Neutrophil (primary cell): ENCODE results near the gene COL7A1.

ENCODE experiments used
- H3K27ac ChIP-seq: fragments of 200-600 bp; sonication (generic); 2 replicates; pipeline ENCODE4 v1.5.1; 2016; ENCODE audit warnings: mild to moderate bottlenecking, moderate library complexity
- H3K27me3 ChIP-seq: fragments of 200-600 bp; sonication (generic); 2 replicates; pipeline ENCODE4 v1.6.0; 2016; ENCODE audit warnings: mild to moderate bottlenecking
- H3K36me3 ChIP-seq: fragments of 200-600 bp; sonication (generic); 2 replicates; pipeline ENCODE4 v1.5.1; 2017
- H3K4me1 ChIP-seq, 2 experiments: fragments of 200-600 bp in 1 of 2; sonication (generic) in 1 of 2; 1 replicate in 1 of 2; 2 replicates in 1 of 2; pipeline versions ENCODE4 v1.5.1 to v1.6.1; 2013 to 2016; ENCODE audit warnings: low read depth in 1 of 2, low read length in 1 of 2, mild to moderate bottlenecking in 1 of 2, moderate library complexity in 1 of 2; ENCODE audit not compliant: control insufficient read depth in 1 of 2, insufficient read depth in 1 of 2
- H3K4me3 ChIP-seq, 2 experiments: fragments of 200-600 bp in 1 of 2; sonication (generic) in 1 of 2; 1 replicate in 1 of 2; 2 replicates in 1 of 2; pipeline ENCODE4 v1.5.1; 2013 to 2016; ENCODE audit warnings: low read depth in 1 of 2, low read length in 1 of 2, mild to moderate bottlenecking in 1 of 2, moderate library complexity in 1 of 2
- H3K9me3 ChIP-seq: fragments of 200-600 bp; sonication (generic); 2 replicates; pipeline ENCODE4 v1.5.1; 2016
- TF ChIP-seq, protein P1 (sequence below): fragments of 200-600 bp; sonication (generic); IDR thresholded peaks from 2 replicates; pipeline ENCODE4 v1.5.1; 2016; ENCODE audit warnings: antibody characterized with exemption

COL7A1 gene

DNA sequence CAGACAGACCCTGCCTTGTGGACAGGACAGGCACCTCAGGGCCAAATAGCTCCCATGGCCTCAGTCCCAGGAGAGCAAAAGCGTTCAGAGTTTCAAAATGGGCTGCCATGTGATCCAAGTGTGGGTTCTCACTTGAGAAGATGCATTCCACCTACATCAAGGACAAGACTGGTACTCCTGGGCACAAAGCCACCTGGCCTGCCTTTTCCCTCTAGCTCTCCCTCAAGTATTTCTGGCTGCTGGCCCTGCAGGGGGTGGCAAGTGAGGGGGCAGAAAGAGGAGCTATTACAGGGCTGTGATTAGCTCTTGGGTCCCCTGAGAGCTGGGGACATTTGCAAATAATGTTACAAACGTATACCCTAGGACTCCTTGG, 6.5 kb upstream of the COL7A1 start:
- peaks cover 98% of the 10 kb centered on the region for H3K36me3 ChIP-seq
- H3K9me3 ChIP-seq, result no peaks in the 10 kb centered on the region
- TF ChIP-seq, protein P1, sequence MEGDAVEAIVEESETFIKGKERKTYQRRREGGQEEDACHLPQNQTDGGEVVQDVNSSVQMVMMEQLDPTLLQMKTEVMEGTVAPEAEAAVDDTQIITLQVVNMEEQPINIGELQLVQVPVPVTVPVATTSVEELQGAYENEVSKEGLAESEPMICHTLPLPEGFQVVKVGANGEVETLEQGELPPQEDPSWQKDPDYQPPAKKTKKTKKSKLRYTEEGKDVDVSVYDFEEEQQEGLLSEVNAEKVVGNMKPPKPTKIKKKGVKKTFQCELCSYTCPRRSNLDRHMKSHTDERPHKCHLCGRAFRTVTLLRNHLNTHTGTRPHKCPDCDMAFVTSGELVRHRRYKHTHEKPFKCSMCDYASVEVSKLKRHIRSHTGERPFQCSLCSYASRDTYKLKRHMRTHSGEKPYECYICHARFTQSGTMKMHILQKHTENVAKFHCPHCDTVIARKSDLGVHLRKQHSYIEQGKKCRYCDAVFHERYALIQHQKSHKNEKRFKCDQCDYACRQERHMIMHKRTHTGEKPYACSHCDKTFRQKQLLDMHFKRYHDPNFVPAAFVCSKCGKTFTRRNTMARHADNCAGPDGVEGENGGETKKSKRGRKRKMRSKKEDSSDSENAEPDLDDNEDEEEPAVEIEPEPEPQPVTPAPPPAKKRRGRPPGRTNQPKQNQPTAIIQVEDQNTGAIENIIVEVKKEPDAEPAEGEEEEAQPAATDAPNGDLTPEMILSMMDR, result no peak
- H3K4me3 ChIP-seq, result no peak overlapping the region
- H3K27ac ChIP-seq, result no peak overlapping the region
- peaks cover 2% of the 10 kb centered on the region for H3K27me3 ChIP-seq
- no peaks in the 10 kb centered on the region for H3K4me1 ChIP-seq

DNA sequence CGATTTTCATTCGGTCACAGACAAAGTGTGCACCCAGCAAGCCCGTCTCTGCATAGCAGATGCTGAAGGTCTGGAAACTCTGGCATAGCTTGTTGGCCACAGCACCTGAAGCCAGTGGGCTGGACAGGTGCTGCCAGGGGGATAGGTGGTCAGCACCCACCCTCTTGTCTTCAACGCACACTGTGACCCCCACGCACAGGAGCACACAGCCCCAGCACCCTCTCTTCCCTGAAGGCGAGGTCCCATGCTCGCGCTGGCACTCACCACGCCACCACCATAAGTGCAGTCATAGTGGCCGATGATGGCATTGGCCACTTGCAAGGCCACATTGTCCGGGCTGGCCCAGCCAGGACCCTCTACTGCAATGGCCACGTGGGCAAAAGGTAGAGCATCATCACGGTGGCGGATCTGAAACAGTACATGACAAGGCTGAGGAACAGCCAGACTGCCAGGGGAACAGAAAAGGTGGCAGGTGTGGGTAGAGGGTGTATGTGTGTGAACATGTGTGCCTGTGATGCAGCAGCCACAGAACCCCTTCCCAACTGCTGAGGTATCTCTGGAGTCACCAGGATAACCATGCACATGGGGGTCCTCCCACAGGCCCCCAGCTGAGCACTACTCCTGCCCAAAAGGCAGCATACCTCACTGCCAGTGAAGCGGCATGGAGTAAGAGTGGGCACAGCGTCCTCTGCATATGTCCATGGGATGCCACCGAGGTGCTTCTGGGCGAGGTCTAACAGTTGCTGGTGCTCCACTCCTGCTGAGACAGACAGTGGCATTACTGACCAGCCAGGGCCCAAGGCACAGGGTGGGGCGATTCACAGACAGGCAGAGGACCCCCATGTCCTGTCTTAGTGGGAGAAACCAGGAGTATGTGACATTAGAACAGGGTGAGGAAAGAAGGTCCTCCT, 5.8 kb upstream of the COL7A1 start:
- Histone ChIP-seq H3K4me1 (no peaks in the 10 kb centered on the region), H3K36me3 (peaks cover 95% of the 10 kb centered on the region), H3K27ac (no peak overlapping the region), H3K9me3 (no peaks in the 10 kb centered on the region), H3K27me3 (peaks cover 8% of the 10 kb centered on the region), H3K4me3 (no peak overlapping the region)
- TF ChIP-seq, protein P1, result no peak

DNA sequence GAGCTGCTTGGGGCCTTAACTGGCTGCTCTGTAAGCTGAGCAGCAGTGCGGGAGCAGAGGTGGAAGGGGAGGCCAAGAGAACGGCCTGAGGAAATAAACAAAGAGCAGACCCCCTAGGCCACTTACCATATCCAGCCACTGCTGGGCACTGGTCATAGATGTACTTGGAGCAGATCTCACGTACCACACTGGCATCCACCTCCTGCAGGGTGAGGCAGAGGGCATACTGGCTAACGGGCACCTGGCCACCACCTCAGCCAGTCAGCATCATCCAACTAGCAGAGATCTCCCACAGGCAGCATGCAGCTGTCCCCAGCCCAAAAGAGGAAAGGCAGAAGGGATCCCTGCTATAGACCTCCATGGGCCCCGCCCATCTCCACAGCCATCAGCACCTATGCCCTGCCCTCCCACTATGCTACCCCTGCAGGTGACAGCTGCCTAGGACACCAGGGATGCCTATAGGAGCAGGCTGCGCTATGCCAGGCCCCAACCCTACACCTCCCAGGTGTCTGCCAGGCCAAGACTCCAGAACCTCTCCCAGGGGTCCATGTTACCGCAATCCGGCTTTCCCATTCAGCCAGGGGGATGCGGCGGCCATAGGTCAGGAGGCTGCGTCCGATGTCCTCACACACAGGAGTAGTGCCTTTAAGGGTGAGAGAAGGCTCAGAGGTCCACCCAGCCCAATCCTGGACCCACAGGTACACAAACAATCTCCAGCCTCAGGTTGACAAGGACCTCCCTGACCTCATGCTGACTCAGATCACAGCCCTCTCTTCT, 4.6 kb upstream of the COL7A1 start:
- no peak overlapping the region for H3K27ac ChIP-seq
- no peak overlapping the region for H3K4me3 ChIP-seq
- H3K36me3 ChIP-seq, result peaks cover 82% of the 10 kb centered on the region
- TF ChIP-seq, protein P1, result no peak
- no peaks in the 10 kb centered on the region for H3K4me1 ChIP-seq
- no peaks in the 10 kb centered on the region for H3K9me3 ChIP-seq
- H3K27me3 ChIP-seq, result peaks cover 21% of the 10 kb centered on the region

DNA sequence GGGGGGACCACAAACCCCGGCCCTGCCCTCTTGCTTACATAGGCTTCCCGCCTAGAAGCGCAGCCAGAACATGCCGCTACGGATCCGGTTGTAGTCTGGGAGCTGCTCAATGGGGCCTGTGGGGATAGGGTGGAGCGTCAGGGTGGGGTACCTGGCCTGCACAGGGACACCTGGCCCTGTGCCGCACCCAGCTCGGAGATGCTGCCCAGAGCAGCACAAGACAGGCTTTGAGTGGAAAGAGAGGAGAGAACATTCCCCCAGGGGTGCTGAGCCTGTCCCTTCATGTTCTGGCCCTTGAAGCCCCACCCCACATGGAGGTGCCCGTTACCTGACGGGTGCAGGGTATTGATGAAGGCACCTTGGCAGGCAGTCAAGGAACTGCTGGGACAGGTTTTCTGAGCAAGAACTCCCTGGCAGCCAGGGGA, 4.0 kb upstream of the COL7A1 start:
- Histone ChIP-seq H3K4me3 (no peak overlapping the region), H3K36me3 (peaks cover 76% of the 10 kb centered on the region), H3K4me1 (no peaks in the 10 kb centered on the region), H3K27me3 (peaks cover 27% of the 10 kb centered on the region), H3K9me3 (no peaks in the 10 kb centered on the region), H3K27ac (no peak overlapping the region)
- TF ChIP-seq, protein P1, result no peak

DNA sequence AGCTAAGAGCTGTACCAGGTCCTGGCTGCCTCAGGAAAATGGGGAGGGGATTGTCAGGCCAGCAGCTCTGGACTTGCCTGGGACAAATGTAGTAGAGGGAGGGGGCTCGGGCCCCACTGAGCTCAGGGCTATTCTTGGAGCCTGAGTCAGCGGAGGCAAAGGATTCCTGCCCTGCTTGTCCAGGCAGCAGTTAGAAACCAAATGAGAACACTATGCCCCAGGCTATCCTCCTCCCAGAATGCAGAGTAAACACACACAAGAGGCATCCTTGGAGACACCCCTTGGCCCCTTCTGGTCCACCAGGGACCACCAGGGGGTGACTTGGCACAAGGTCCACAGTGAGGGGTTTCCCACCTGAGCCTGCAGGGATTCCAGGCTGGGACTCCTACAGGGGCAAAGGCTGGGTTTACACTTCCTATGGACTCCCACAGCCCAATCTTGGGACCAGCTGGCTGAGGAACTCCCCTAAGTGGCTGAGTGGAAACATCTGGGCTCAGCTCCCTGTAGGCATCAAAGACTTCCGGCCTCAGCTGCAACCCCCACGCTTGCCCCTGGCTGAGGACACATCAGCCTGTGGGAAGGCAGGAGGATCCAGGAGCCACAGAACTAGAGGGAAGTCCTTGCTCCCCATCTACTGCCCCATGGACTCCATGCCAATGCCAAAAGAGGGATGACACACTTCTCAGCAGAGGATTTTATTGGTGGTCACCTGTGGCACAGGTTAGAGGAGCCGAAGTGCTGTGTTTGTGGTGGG, 3.4 kb upstream of the COL7A1 start:
- Histone ChIP-seq H3K4me1 (no peaks in the 10 kb centered on the region), H3K27ac (no peak overlapping the region), H3K36me3 (peaks cover 70% of the 10 kb centered on the region), H3K9me3 (no peaks in the 10 kb centered on the region), H3K4me3 (no peak overlapping the region), H3K27me3 (peaks cover 33% of the 10 kb centered on the region)
- TF ChIP-seq, protein P1, result no peak
